Central memory CD8-positive, alpha-beta T cell (primary cell): ENCODE data around the gene CSPG5.

Source experiments
- ATAC-seq: fragments of 150-1000 bp; cut with Tn5 transposase; replicated peaks from 2 replicates; pipeline ENCODE4 v1.10.0; 2022; ENCODE audit warnings: mild to moderate bottlenecking, moderate FRiP score, moderate number of reproducible peaks; ENCODE audit not compliant: poor library complexity, severe bottlenecking; ENCODE audit errors: extremely low read depth
- DNase-seq, 2 donors: peaks; one replicate each; pipeline ENCODE4 v3.0.0; 2021; ENCODE audit warnings: low spot score in 2 of 2
- H3K27ac Mint-ChIP-seq: one replicate; pipeline ENCODE4 v1.8.0; 2022; ENCODE audit warnings: low read depth, mild to moderate bottlenecking, moderate library complexity, mixed read lengths
- H3K27me3 Mint-ChIP-seq: one replicate; pipeline ENCODE4 v1.8.0; 2022; ENCODE audit warnings: mixed read lengths
- H3K36me3 Mint-ChIP-seq: one replicate; pipeline ENCODE4 v1.8.0; 2022; ENCODE audit warnings: mild to moderate bottlenecking, moderate library complexity, mixed read lengths; ENCODE audit not compliant: insufficient read depth
- H3K4me1 Mint-ChIP-seq: one replicate; pipeline ENCODE4 v1.8.0; 2022; ENCODE audit warnings: mixed read lengths
- H3K4me3 Mint-ChIP-seq: one replicate; pipeline ENCODE4 v1.8.0; 2022; ENCODE audit warnings: mild to moderate bottlenecking, moderate library complexity, mixed read lengths
- H3K9me3 Mint-ChIP-seq: one replicate; pipeline ENCODE4 v1.8.0; 2022; ENCODE audit warnings: mixed read lengths

CSPG5 gene

DNA sequence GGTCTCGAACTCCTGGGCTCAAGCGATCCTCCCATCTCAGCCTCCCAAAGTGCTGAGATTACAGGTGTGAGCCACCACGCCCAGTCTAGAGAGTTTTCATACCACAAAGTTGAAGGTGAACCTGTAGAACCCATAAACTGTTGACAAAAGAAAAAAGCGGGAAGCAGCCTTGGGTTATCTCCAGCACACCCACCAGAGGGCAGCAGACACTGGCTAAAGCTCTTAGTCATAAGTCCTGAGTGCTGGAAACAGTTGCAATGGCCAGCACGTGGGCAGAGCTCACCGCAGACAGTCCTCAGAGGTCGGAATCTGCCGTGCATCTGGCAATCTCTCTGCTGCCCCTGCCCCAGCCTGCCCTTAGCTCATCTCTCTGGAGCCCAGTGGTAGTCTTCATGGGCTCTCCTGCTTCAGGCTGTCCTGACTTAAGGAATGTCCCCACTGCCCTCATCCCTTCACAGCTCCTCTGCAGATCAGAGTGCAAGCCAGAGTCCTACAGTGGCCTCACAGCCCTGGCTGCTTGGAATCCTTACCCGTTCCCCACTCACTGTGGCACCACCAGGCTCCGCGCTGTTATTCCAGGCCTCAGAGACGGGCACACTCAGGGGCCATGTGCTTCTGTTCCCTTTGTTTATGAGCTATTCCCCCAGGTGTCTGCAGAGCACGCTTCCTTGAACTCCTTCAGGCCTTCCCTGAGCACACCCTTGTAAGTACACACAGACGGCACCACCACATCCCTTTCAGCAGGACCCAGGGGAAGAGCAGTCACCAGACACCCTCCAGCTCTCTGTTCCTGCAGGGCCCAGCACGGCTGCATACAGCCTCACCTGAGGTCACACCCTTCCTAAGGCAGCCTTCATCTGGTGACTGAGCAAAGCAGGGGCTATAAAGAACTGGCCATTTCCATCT lies 56.3 kb downstream of the CSPG5 start:
- ATAC-seq: no peak
- no peak overlapping the region for H3K27ac Mint-ChIP-seq

DNA sequence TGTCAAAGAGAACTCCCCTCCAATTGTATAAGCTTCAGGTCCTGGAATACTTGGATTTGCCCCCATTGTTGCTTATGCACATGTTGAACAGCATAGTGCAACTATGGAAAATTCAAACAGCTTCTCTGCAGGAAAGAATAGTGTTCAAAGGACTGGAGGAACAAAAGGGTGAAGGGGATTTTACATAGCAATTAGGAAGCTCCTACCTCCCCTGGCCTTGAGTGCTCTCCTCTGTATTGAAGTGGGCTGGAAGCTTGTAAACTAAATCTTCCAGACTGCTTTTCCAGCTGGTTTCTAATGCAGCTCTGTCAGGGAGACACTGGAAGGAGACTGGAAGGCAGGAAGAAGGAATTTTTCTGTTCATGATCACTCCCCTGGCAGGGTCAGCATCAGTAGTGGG lies 57.9 kb downstream of the CSPG5 start:
- Mint-ChIP-seq H3K4me3 (no peak overlapping the region), H3K27me3 (no peaks in the 10 kb centered on the region), H3K27ac (no peak overlapping the region), H3K36me3 (no peaks in the 10 kb centered on the region), H3K4me1 (no peaks in the 10 kb centered on the region), H3K9me3 (no peaks in the 10 kb centered on the region)
- ATAC-seq (no peak), DNase-seq (no peak)

More for the DNA sequence above, 56.3 kb downstream of the CSPG5 start:
- DNase-seq: peak; percentile 24 to 47
- Mint-ChIP-seq H3K4me1 (no peaks in the 10 kb centered on the region), H3K4me3 (no peak overlapping the region), H3K36me3 (no peaks in the 10 kb centered on the region), H3K9me3 (no peaks in the 10 kb centered on the region), H3K27me3 (no peaks in the 10 kb centered on the region)

DNA sequence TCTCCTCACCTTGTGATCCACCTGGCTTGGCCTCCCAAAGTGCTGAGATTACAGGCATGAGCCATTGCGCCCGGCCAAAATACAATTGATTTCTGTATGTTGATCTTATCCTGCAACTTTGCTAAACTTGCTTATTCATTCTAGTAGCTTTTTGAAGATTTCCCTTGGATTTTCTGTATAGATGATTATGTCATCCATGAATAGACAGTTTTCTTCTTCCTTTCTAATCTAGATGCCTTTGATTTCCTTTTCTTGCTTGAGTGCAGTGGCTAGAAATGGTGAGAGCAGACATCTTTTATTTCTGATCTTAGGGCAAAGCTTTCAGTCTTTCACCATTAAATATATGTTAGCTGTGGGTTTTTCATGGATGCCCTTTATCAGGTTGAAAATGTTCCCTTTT lies 60.7 kb downstream of the CSPG5 start:
- ATAC-seq: no peak
- no peak overlapping the region for H3K27ac Mint-ChIP-seq
- peaks cover 5% of the 10 kb centered on the region for H3K4me1 Mint-ChIP-seq
- H3K4me3 Mint-ChIP-seq: no peak overlapping the region
- no peaks in the 10 kb centered on the region for H3K27me3 Mint-ChIP-seq
- peaks cover 12% of the 10 kb centered on the region for H3K36me3 Mint-ChIP-seq
- H3K9me3 Mint-ChIP-seq: no peaks in the 10 kb centered on the region
- DNase-seq: no peak

DNA sequence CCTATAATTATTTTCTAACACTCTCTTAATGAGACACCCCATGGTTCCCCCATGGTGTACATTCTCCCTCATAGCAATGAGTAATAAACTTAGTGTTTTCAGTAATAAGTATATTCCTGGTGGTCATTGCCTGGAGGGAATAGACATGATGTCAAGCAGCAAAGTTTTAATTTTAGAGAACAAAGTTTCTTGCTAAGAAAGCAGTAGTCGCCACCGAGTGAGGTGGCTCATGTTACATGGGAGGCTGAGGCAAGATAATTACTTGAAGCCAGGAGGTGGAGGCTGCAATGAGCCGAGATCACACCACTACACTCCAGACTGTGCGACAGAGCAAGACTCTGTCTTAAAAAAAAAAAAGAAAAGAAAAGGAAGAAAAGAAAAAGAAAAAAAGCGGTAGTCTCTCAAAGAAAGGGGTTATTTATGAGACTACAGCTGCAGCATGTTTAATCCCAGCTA lies 62.8 kb downstream of the CSPG5 start:
- no peaks in the 10 kb centered on the region for H3K9me3 Mint-ChIP-seq
- no peak overlapping the region for H3K4me3 Mint-ChIP-seq
- H3K27ac Mint-ChIP-seq: no peak overlapping the region
- DNase-seq: no peak
- H3K27me3 Mint-ChIP-seq: no peaks in the 10 kb centered on the region
- H3K4me1 Mint-ChIP-seq: peaks cover 5% of the 10 kb centered on the region
- peaks cover 20% of the 10 kb centered on the region for H3K36me3 Mint-ChIP-seq
- no peak for ATAC-seq

DNA sequence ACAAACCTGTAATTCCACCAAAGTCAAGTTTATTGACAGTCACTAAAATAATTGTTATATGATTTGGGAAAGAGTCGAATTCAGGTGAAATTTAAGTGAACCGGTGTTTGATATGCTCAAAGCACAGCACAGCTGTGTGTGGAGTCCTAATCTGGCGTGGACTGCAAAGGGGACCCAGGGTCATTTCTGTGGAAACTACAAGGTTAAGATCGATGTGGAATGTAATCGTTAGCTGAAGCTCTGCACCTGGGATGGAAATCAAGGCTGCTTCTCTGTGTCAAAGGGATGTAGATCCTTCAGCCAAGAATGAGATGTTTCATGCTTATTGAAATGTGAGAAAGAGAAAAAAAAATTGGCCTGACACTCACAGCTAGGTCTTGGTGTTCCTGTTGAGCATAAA lies 63.6 kb downstream of the CSPG5 start:
- no peak for ATAC-seq
- Mint-ChIP-seq H3K4me3 (peak overlapping the region; percentile 69), H3K36me3 (peaks cover 21% of the 10 kb centered on the region), H3K4me1 (peaks cover 5% of the 10 kb centered on the region), H3K27me3 (no peaks in the 10 kb centered on the region), H3K27ac (peak overlapping the region; percentile 86), H3K9me3 (no peaks in the 10 kb centered on the region)
- DNase-seq: no peak

DNA sequence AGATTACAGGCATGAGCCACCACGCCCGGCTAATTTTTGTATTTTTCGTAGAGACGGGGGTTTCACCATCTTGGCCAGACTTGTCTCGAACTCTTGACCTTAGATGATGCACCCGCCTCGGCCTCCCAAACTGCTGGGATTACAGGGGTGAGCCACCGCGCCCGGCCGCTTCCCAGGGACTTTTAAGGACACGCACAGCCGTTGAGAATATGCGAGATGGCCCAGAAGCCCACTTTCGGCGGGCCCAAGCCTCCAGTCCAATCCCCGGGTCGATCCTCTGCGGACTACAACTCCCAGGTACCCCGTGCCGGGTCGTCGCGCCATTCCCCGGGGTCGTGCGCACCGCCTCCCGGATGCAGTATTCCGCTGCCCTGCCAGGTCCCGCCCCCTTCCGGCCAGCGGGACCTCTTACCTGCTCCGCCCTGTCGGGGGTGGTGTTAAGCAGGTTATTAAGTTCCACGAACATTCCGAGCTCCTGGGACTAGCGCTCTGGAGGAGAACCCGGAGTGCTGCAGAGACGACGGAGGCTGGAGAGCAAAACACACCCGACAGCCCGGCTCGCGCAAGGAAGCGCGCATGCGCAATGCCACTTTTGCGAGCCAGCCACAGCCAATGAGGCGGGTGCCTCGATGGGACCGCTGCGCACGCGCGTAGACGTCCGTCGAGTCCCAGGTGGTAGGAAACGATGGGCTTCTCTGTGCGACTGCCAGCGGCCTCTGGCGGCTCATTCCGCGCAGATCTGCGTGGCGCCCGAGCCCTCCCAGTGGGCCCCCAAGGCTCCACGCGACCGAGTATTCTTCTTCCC lies 65.3 kb downstream of the CSPG5 start, which contains the start of gene ELP6:
Gene ELP6 (minus strand): TSS at position 588 of the 805 bp plus-strand sequence. CDS start 122 bp downstream, at position 466.
- H3K27me3 Mint-ChIP-seq: no peaks in the 10 kb centered on the region
- H3K4me1 Mint-ChIP-seq: peaks cover 5% of the 10 kb centered on the region
- peak within 1 kb of the TSS; percentile 91 for H3K27ac Mint-ChIP-seq
- ATAC-seq (peak; percentile 95), DNase-seq (peak; percentile 96 to 97)
- H3K4me3 Mint-ChIP-seq: peak within 1 kb of the TSS; percentile 93
- H3K9me3 Mint-ChIP-seq: no peaks in the 10 kb centered on the region
- H3K36me3 Mint-ChIP-seq: peaks cover 32% of the 10 kb centered on the region

DNA sequence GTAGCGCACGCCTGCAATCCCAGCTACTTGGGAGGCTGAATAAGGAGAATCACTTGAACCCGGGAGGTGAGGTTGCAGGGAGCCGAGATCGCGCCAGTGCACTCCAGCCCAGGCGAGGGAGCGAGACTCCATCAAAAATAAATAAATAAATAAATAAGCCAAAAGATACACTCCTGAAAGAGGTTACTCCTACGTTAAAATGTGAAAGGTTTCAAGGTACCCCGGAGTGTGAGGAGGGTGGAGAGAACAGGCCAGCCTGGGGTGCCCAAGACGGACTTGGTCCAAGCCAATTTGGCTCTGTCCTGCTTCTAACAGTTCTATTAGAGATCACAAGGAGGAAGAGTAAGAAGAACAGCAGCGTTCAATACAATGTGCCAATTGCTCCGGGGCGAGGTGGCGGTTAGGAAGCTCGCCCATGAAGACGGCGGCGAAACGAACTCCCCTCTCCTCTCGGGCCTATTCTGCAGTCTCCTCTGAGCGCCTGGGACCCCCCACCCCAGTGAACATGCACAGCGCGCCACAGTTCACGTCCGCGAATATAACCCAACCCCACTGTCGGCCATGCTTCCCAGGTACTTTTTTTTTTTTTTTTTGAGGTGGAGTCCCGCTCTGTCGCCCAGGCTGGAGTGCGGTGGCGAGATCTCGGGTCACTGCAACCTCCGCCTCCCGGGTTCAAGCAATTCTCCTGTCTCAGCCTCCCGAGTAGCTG lies 66.1 kb downstream of the CSPG5 start:
- Mint-ChIP-seq H3K4me1 (peaks cover 5% of the 10 kb centered on the region), H3K36me3 (peaks cover 36% of the 10 kb centered on the region), H3K4me3 (peak overlapping the region; percentile 93), H3K9me3 (no peaks in the 10 kb centered on the region), H3K27ac (peak overlapping the region; percentile 91), H3K27me3 (no peaks in the 10 kb centered on the region)
- ATAC-seq: no peak
- no peak for DNase-seq
